ENCODE measurements around the gene THOC6.

- TF ChIP-seq POLR2A (IDR thresholded peaks at IDR 0.05) (no peak), POLR2AphosphoS5 (IDR thresholded peaks at IDR 0.05; ENCODE audit: insufficient read depth in 1 of 2, low read depth in 1 of 2) (no peak)
Observed at GRCh38 chr16:3074860-3075522, 51.2 kb downstream of the THOC6 start.
